ENCODE data around the gene GABRA4. TPM values are rescaled to one million over a fixed set of nuclear protein-coding genes. Genes with fewer than 3 reads are reported as not detected.

The GABRA4 gene
- total and polyA plus RNA-seq, 2 donors: 0.11 TPM; not detected in 1

DNA sequence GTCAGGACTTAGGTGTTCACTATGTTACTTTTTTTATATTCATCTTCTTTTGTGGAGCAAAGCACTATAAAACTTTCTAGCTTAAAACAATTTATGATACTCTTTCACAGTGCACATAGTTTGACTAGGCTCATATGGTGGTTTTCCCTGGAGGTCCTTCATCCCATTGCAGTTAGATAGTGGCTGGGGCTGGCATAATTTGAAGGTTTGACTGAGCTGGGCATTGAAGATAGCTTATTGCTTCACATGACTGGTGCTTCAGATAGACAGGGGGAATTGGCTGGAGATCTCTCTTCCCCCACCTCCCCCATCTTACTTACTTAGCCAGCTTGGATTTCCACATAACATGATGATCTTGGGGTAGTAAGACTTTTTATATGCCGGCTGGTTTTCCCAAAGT is 7.0 kb upstream of the GABRA4 start:
- H3K4me3 ChIP-seq (ENCODE audit: low read depth, low read length): no peak overlapping the region
- H3K27ac ChIP-seq (ENCODE audit: low read depth): no peak overlapping the region
- no peaks in the 10 kb centered on the region for H3K4me1 ChIP-seq (ENCODE audit: insufficient read depth)
- no peaks in the 10 kb centered on the region for H3K36me3 ChIP-seq (ENCODE audit: insufficient read depth)
- DNase-seq (ENCODE audit: extremely low spot score): no peak
- WGBS: 94% methylated on average over 1 of the region's 1 CpG

DNA sequence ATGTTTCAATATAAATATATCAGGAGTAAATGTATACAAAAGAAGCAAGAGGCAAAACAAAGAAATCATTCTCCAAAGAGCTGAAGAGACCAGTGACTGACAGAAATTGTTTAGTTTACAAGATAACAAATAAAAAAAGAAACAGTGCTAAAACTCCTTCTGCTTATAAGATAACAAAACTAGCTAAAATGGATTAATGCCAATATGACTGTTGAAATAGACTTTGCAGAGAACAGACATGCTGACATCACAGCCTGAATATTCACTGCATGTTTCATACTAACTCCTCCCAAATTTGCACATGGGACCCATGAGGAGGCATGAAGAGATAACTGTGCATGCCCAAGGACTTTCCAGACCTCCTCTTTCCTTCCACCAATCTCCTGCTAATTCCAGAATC is 6.2 kb upstream of the GABRA4 start:
- H3K4me3 ChIP-seq (ENCODE audit: low read depth, low read length): no peak overlapping the region
- no peak for DNase-seq (ENCODE audit: extremely low spot score)
- H3K4me1 ChIP-seq (ENCODE audit: insufficient read depth): no peaks in the 10 kb centered on the region
- no peak overlapping the region for H3K27ac ChIP-seq (ENCODE audit: low read depth)
- H3K36me3 ChIP-seq (ENCODE audit: insufficient read depth): no peaks in the 10 kb centered on the region

DNA sequence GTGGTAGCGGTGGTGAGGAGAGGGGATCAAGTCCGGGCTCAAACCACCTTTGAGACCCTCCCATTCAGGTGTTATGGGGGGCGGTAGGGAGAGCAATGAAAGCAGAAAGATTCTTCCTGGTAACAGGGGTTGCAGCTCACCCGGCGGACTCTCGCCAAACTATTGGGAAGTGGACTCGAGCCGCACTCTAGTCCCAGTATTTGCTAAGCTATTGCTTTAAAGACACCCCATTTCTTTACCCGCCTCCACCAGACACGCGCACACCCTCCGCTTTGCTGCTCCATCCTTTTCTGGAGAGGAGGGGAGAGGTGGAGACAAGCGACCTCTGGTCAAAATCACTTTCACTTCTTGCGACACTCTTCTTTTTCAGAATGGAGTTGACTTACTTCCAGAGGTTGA is 625 bp upstream of the GABRA4 start:
- 2% methylated on average over 14 of the region's 14 CpGs for WGBS
- DNase-seq (ENCODE audit: extremely low spot score): no peak
- Histone ChIP-seq H3K4me3 (ENCODE audit: low read depth, low read length) (no peak overlapping the region), H3K27ac (ENCODE audit: low read depth) (no peak overlapping the region), H3K4me1 (ENCODE audit: insufficient read depth) (no peaks in the 10 kb centered on the region), H3K36me3 (ENCODE audit: insufficient read depth) (no peaks in the 10 kb centered on the region)

DNA sequence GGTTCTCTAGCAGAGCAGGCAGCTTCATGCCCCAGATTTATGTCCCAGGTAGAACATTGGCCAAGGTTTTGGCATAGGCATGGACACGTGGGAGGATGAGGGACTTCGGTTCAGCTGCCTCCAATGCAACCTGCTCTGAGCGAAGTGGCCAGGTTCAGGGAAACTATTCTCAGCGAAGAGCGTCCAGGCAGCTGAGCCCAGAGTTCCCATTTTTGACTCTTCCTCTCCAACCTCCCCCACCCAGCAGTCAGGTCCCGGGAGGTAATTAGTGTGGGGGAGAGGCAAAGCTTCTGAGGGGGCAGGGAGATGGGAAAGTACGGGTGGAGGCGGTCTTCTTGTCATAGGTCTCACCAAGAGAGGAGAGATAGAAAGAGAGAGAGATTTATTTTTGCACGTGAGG is 1.0 kb downstream of the GABRA4 start:
- 18% methylated on average over 9 of the region's 9 CpGs for WGBS
- no peaks in the 10 kb centered on the region for H3K4me1 ChIP-seq (ENCODE audit: insufficient read depth)
- no peaks in the 10 kb centered on the region for H3K36me3 ChIP-seq (ENCODE audit: insufficient read depth)
- no peak for DNase-seq (ENCODE audit: extremely low spot score)
- no peak overlapping the region for H3K4me3 ChIP-seq (ENCODE audit: low read depth, low read length)
- no peak overlapping the region for H3K27ac ChIP-seq (ENCODE audit: low read depth)

DNA sequence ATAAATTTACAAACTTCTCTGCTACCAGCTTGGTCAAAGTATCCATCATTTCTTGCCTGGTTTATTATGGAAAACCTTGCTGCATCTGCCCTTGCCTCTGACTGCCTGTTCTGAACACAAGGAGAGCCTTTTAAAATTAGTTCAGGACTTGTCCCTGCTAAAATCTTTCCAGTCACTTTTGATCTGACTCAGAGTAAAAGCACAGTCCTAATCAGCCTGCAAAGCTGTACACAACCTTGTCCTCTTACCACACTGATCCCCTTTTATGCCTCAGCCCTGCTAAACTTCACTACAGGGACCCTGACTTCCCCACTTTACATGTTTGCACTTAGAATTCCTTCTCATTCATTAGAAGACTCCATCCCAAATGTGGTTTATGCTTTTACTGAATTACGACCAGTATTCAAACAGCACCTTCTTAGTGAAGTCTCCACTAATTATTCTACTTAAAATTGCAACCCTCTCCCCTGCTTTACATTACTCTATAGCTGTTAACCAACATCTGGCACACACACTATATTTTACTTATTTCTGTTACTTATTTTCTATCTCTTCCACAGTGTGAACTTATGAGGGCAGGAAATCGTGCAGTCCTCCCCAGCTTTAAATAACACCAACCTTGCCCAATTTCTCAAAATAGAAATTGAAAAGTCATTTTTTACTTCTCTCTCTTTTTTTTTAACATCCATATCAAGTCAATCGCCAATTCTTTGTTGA is 6.3 kb downstream of the GABRA4 start:
- 59% methylated on average over 3 of the region's 3 CpGs for WGBS
- H3K27ac ChIP-seq (ENCODE audit: low read depth): no peak overlapping the region
- no peak for DNase-seq (ENCODE audit: extremely low spot score)
- no peak overlapping the region for H3K4me3 ChIP-seq (ENCODE audit: low read depth, low read length)
- H3K4me1 ChIP-seq (ENCODE audit: insufficient read depth): no peaks in the 10 kb centered on the region
- H3K36me3 ChIP-seq (ENCODE audit: insufficient read depth): no peaks in the 10 kb centered on the region

DNA sequence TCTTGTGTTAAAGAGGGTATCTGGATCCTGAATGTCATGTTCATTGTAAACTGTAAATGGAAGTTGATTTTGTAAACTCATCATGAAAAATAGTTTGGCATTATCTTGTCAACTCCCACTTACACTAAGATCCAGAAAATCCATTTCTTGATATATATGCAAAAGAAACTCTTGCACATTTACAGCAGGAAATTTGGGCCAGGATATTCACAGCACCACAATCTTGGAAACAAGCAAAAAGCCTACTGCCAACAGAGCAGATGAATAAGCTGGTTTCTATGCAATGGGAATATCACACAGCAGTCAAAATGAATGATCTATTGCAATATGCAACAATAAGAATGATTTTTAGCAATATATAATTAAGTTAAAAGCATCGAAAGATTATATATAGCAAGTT is 8.6 kb downstream of the GABRA4 start:
- no peak overlapping the region for H3K4me3 ChIP-seq (ENCODE audit: low read depth, low read length)
- no peaks in the 10 kb centered on the region for H3K4me1 ChIP-seq (ENCODE audit: insufficient read depth)
- no peak for DNase-seq (ENCODE audit: extremely low spot score)
- WGBS: 90% methylated on average over 1 of the region's 1 CpG
- H3K36me3 ChIP-seq (ENCODE audit: insufficient read depth): no peaks in the 10 kb centered on the region
- H3K27ac ChIP-seq (ENCODE audit: low read depth): no peak overlapping the region

DNA sequence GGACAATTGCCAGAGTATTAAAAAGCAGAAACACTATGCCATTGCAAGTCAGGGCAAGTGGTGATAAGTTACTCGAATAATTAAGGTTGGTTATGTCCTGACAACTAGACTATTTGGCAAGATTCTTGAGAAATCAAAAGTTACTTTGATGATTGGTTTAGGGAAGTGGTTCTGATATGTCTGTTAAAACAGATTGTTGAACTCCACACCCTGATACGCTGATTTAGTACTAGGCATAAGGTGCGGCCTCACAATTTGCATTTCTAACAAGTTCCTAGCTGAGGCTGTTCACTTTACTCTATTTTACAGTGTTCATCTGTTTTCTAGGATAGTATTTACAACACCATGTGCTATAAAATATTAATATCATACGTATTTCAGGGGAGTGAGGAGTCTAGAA is 12.5 kb downstream of the GABRA4 start:
- Histone ChIP-seq H3K4me3 (ENCODE audit: low read depth, low read length) (no peak overlapping the region), H3K4me1 (ENCODE audit: insufficient read depth) (no peaks in the 10 kb centered on the region), H3K27ac (ENCODE audit: low read depth) (no peak overlapping the region), H3K36me3 (ENCODE audit: insufficient read depth) (no peaks in the 10 kb centered on the region)
- 80% methylated on average over 4 of the region's 4 CpGs for WGBS
- no peak for DNase-seq (ENCODE audit: extremely low spot score)

DNA sequence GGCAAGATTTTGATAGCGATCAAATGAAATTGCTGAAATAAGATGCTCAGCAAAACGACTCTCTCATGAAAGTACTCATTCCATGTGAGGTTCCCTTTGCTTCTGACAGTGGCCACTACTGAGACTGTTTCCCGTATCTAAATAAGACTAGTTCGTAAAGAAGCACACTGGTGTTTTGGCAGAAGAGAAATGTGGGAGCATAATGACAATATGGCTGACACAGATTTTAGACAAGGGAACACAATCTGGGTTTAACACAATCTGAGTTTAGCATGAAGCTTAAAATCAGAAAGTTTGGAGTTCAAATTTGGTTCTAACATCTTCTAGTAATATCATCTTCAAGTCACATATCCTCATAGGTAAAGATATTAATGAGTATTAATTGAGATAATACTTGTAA is 13.7 kb downstream of the GABRA4 start:
- no peak for DNase-seq (ENCODE audit: extremely low spot score)
- WGBS: 74% methylated on average over 4 of the region's 4 CpGs
- Histone ChIP-seq H3K4me1 (ENCODE audit: insufficient read depth) (no peaks in the 10 kb centered on the region), H3K36me3 (ENCODE audit: insufficient read depth) (no peaks in the 10 kb centered on the region), H3K4me3 (ENCODE audit: low read depth, low read length) (no peak overlapping the region), H3K27ac (ENCODE audit: low read depth) (no peak overlapping the region)

DNA sequence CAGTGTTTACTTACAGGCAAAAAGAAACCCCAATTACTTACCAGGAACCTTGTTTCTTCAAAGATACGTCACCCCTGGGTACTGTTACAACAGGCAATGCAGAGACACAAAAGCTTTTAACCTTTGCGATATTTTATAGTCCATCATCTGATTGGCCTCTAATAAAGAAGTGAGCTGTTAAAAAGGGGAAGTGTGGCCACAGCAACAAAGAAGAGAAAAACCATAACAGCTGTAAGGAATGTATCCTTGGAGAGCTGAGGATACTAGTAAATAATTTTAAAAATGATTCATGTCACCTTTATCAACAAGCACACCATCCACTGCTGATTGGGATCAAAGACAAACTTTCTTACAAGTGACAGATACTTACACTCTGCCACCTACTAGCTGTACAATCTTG is 14.1 kb downstream of the GABRA4 start:
- Histone ChIP-seq H3K27ac (ENCODE audit: low read depth) (no peak overlapping the region), H3K4me3 (ENCODE audit: low read depth, low read length) (no peak overlapping the region), H3K4me1 (ENCODE audit: insufficient read depth) (no peaks in the 10 kb centered on the region), H3K36me3 (ENCODE audit: insufficient read depth) (no peaks in the 10 kb centered on the region)
- no peak for DNase-seq (ENCODE audit: extremely low spot score)
- WGBS: 22% methylated on average over 2 of the region's 2 CpGs

DNA sequence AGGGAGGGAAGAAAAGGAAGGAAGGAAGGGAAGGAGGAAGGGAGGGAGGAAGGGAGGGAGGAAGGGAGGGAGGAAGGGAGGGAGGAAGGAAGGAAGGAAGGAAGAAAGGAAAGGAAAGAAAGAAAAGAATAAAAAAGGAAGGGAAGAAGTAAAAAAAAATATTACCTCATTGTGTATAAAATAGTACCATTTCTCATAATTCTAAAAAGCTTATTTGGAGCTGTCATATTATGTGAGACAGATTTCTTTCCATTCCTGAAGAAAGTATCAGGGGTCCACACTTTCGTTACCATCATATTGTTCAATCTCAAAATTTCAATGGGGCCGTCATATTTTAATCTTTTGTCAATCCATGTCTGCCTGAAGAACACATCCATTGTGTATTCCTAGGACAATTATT is 16.1 kb downstream of the GABRA4 start:
- H3K4me3 ChIP-seq (ENCODE audit: low read depth, low read length): no peak overlapping the region
- 87% methylated on average over 2 of the region's 2 CpGs for WGBS
- no peak overlapping the region for H3K27ac ChIP-seq (ENCODE audit: low read depth)
- no peaks in the 10 kb centered on the region for H3K4me1 ChIP-seq (ENCODE audit: insufficient read depth)
- H3K36me3 ChIP-seq (ENCODE audit: insufficient read depth): no peaks in the 10 kb centered on the region
- no peak for DNase-seq (ENCODE audit: extremely low spot score)

DNA sequence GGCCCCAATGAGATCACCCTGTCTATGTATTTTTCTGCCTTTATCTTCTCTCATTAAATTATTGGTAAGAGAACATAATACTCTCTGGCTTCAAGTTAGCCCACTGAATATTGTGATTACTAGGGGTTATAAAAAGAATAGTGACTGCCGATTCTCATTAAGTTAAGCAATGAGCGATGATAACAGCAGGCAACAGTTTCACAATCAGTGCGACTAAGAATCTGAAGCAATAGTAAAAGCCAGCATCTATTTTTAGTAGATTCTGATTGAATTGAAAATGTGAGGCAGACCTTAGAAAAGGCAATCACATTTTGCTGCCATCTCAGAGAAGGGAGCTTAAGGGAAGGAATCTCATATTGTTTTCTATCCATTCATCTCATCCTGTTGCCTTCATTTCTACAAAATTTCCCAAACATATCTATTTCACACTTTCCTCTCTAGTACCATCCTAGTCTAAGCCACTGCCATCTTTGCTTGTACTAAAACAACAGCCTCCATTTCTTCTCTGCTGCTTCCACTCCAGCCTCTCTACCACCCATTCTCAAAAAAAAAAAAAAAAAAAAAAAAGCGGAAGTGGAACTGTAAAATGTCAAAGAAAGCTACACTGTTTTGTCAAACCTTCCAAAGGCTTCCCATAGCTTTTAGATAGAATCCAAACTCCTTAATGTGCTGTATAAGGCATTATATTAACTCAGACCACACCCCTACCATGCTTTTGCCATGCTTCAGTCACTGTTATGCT is 17.4 kb downstream of the GABRA4 start:
- DNase-seq (ENCODE audit: extremely low spot score): no peak
- H3K4me3 ChIP-seq (ENCODE audit: low read depth, low read length): no peak overlapping the region
- H3K4me1 ChIP-seq (ENCODE audit: insufficient read depth): no peaks in the 10 kb centered on the region
- WGBS: 82% methylated on average over 4 of the region's 4 CpGs
- H3K27ac ChIP-seq (ENCODE audit: low read depth): no peak overlapping the region
- no peaks in the 10 kb centered on the region for H3K36me3 ChIP-seq (ENCODE audit: insufficient read depth)

DNA sequence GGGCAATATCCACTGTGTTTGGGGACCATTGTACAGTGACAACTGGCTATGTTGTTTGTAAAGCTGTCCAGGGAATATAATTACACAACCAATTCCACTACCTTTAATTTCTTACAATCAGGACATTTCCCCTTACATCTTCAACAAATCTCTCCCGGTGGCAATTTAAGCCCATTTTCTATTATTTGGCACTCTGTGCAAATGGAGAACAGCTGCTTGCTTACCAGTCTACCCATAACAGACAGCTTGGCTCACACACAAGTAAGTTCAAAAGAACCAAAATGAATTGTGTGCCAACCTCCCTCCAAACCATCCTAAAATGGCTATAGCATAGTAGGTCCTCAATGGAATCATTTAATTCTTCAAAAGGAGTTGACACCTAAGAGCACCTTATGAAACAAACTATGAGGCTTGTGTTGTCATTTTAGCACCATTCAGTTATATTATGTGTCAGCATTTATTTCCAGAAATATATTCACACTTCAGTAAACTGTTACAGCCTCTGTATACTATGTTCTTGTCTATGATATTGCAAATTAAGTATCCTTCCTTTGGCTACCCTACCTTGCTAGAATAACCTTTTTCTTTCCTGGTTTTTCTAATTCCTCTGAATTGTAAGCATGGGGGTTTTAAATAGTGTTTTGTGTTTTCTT is 18.4 kb downstream of the GABRA4 start:
- no peak for DNase-seq (ENCODE audit: extremely low spot score)
- no peaks in the 10 kb centered on the region for H3K36me3 ChIP-seq (ENCODE audit: insufficient read depth)
- no peak overlapping the region for H3K4me3 ChIP-seq (ENCODE audit: low read depth, low read length)
- WGBS: 75% methylated on average over 1 of the region's 1 CpG
- H3K27ac ChIP-seq (ENCODE audit: low read depth): no peak overlapping the region
- H3K4me1 ChIP-seq (ENCODE audit: insufficient read depth): no peaks in the 10 kb centered on the region

DNA sequence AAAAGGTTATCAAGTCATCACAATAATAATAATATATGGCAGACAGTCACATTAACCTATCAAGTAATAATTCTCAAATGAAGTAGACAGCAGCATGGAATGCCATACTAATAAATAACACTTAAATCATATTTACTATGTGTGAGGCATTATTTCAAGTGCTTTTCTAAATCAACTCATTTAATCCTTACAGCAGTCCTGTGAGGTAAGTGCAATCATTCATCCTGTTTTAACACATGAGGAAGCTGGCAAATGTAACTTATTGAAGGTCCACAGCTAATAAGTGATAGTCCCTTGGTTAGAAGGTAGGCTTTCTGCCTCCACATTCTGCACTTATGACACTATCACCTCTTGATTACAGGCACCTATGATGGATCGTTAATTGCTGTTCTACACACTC is 24.5 kb downstream of the GABRA4 start:
- DNase-seq (ENCODE audit: extremely low spot score): no peak
- WGBS: 92% methylated on average over 1 of the region's 1 CpG
- no peaks in the 10 kb centered on the region for H3K4me1 ChIP-seq (ENCODE audit: insufficient read depth)
- no peak overlapping the region for H3K27ac ChIP-seq (ENCODE audit: low read depth)
- no peaks in the 10 kb centered on the region for H3K36me3 ChIP-seq (ENCODE audit: insufficient read depth)
- no peak overlapping the region for H3K4me3 ChIP-seq (ENCODE audit: low read depth, low read length)

DNA sequence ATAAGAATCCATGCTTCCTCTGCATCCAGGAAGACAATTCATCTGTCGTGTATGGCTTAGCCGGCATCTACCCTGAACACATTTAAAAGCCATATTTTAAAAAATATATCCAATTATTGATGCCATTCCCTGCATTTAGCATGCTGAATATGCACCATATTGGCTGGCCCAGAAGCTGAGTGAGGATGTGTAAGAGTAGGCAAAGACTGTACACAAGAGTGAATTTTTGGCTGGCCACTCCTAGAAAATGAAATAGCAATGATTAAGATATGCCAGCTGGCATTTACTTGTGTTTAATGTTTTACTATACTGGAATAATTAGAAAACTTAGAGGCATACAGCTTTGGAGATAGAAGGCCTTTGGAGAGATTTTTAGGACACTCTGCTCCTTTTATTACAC is 25.8 kb downstream of the GABRA4 start:
- Histone ChIP-seq H3K27ac (ENCODE audit: low read depth) (no peak overlapping the region), H3K36me3 (ENCODE audit: insufficient read depth) (no peaks in the 10 kb centered on the region), H3K4me3 (ENCODE audit: low read depth, low read length) (no peak overlapping the region), H3K4me1 (ENCODE audit: insufficient read depth) (no peaks in the 10 kb centered on the region)
- 84% methylated on average over 2 of the region's 2 CpGs for WGBS
- DNase-seq (ENCODE audit: extremely low spot score): no peak

All from urinary bladder (tissue), 4 donors.